Peyer's patch (tissue), 4 donors: Measurements from ENCODE around the gene CLK2. TPM values are rescaled to one million over a fixed set of nuclear protein-coding genes. Genes with fewer than 3 reads are reported as not detected.

Experiments
- DNase-seq, 3 donors: peaks; one replicate each; pipeline ENCODE4 v3.0.0-alpha.2; 2017 to 2019
- H3K27ac ChIP-seq, 4 donors: fragments of 200-600 bp; sonication (generic); one replicate each; pipeline ENCODE4 v1.5.1; 2016 to 2019
- H3K27me3 ChIP-seq, 2 donors: fragments of 200-600 bp; sonication (generic); one replicate each; pipeline ENCODE4 v1.5.1; 2019
- H3K36me3 ChIP-seq, 3 donors: fragments of 200-600 bp; sonication (generic); one replicate each; pipeline ENCODE4 v1.5.1; 2016 to 2019
- H3K4me1 ChIP-seq, 4 donors: fragments of 200-600 bp; sonication (generic); one replicate each; pipeline ENCODE4 v1.5.1; 2016 to 2019
- H3K4me3 ChIP-seq, 4 donors: fragments of 200-600 bp; sonication (generic); 1 replicate in 3 of 4; 2 replicates in 1 of 4; pipeline ENCODE4 v1.5.1; 2016 to 2019; ENCODE audit warnings: mild to moderate bottlenecking in 1 of 4
- H3K9me3 ChIP-seq, 4 donors: fragments of 200-600 bp; sonication (generic); one replicate each; pipeline ENCODE4 v1.5.1; 2016 to 2019; ENCODE audit warnings: mild to moderate bottlenecking in 1 of 4
- CTCF ChIP-seq, 6 experiments: fragments of 450-650 bp in 4 of 6; fragments of 200-600 bp in 2 of 6; sonication (generic) in 1 of 6; IDR thresholded peaks; one replicate each; pipeline ENCODE4 v1.5.1; 2017 to 2019; ENCODE audit warnings: antibody characterized with exemption in 6 of 6, mild to moderate bottlenecking in 3 of 6, moderate library complexity in 1 of 6
- POLR2A ChIP-seq, 2 donors: fragments of 450-650 bp; IDR thresholded peaks; one replicate each; pipeline ENCODE4 v1.5.1; 2017; ENCODE audit warnings: antibody characterized with exemption in 2 of 2, mild to moderate bottlenecking in 2 of 2, moderate library complexity in 2 of 2
- total RNA-seq, 4 donors: library from RNA; depleted of rRNA; stranded (reverse); fragments of >200 nt; gene quantifications; one replicate each; pipeline ENCODE4 v1.1.0, GENCODE V29; 2016

Gene CLK2
- total RNA-seq, 4 donors from 2014 or later: 44.7 to 125 (median 98.5) TPM

GRCh38 chr1:155301342-155301841 lies 28.1 kb upstream of the CLK2 start, which contains the start of gene PKLR:
TSS of gene PKLR (minus strand) at chr1:155301438. CDS start at chr1:155301395, 43 bp downstream.
- peak within 1 kb of the TSS in 1 of 4 donors; percentile 20 for H3K4me3 ChIP-seq
- H3K36me3 ChIP-seq: no peaks in the 10 kb centered on the region
- H3K9me3 ChIP-seq: no peaks in the 10 kb centered on the region
- H3K27ac ChIP-seq: peak within 1 kb of the TSS in 2 of 4 donors; percentile 43 to 75
- TF ChIP-seq POLR2A (IDR thresholded peaks at IDR 0.05) (no peak), CTCF (IDR thresholded peaks at IDR 0.05) (no peak)
- no peaks in the 10 kb centered on the region for H3K27me3 ChIP-seq
- no peak for DNase-seq
- H3K4me1 ChIP-seq: no peaks in the 10 kb centered on the region

- Histone ChIP-seq H3K9me3 (no peaks in the 10 kb centered on the region), H3K4me1 (no peaks in the 10 kb centered on the region), H3K36me3 (no peaks in the 10 kb centered on the region), H3K27me3 (no peaks in the 10 kb centered on the region), H3K27ac (peak overlapping the region in 2 of 4 donors; percentile 43 to 75), H3K4me3 (peak overlapping the region in 1 of 4 donors; percentile 20)
- peak in 1 of 2 donors; percentile 79 for TF ChIP-seq POLR2A (IDR thresholded peaks at IDR 0.05)
- TF ChIP-seq CTCF (IDR thresholded peaks at IDR 0.05): peak in 3 of 6 experiments; percentile 26 to 50 (median 39)
- peak in 2 of 3 donors; percentile 80 to 88 for DNase-seq
These were observed 27.4 kb upstream of the CLK2 start for GRCh38 chr1:155300553-155301329.

- Histone ChIP-seq H3K4me1 (no peaks in the 10 kb centered on the region), H3K9me3 (no peaks in the 10 kb centered on the region), H3K4me3 (peak overlapping the region in 1 of 4 donors; percentile 20), H3K36me3 (no peaks in the 10 kb centered on the region), H3K27me3 (no peaks in the 10 kb centered on the region), H3K27ac (peak overlapping the region in 2 of 4 donors; percentile 43 to 75)
- DNase-seq: no peak
- no peak for TF ChIP-seq CTCF (IDR thresholded peaks at IDR 0.05)
- no peak for TF ChIP-seq POLR2A (IDR thresholded peaks at IDR 0.05)
These were observed 26.7 kb upstream of the CLK2 start for GRCh38 chr1:155300024-155300423.

- Histone ChIP-seq H3K27ac (no peak overlapping the region), H3K9me3 (no peaks in the 10 kb centered on the region), H3K4me3 (no peak overlapping the region), H3K27me3 (no peaks in the 10 kb centered on the region), H3K4me1 (no peaks in the 10 kb centered on the region), H3K36me3 (no peaks in the 10 kb centered on the region)
- no peak for TF ChIP-seq CTCF (IDR thresholded peaks at IDR 0.05)
- TF ChIP-seq POLR2A (IDR thresholded peaks at IDR 0.05): no peak
- no peak for DNase-seq
These were observed 24.1 kb upstream of the CLK2 start for GRCh38 chr1:155297384-155297783.

GRCh38 chr1:155296661-155297060 lies 23.4 kb upstream of the CLK2 start:
- Histone ChIP-seq H3K27me3 (no peaks in the 10 kb centered on the region), H3K36me3 (no peaks in the 10 kb centered on the region), H3K4me3 (no peak overlapping the region), H3K27ac (no peak overlapping the region), H3K9me3 (no peaks in the 10 kb centered on the region), H3K4me1 (no peaks in the 10 kb centered on the region)
- no peak for DNase-seq
- TF ChIP-seq CTCF (IDR thresholded peaks at IDR 0.05) (no peak), POLR2A (IDR thresholded peaks at IDR 0.05) (no peak)
